IPS-15b (cell line): ENCODE measurements around the gene CEP76.
A peak's percentile ranks its signal among the peaks of the same experiment; 100 is the strongest.

Source experiments
- H3K27me3 ChIP-seq: one replicate; pipeline ENCODE4 v1.6.1; 2013; ENCODE audit warnings: low read length; ENCODE audit not compliant: control insufficient read depth, insufficient read depth
- H3K36me3 ChIP-seq: one replicate; pipeline ENCODE4 v1.6.1; 2013; ENCODE audit warnings: low read length; ENCODE audit not compliant: control insufficient read depth, insufficient read depth
- H3K4me1 ChIP-seq: one replicate; pipeline ENCODE4 v1.6.1; 2013; ENCODE audit warnings: mild to moderate bottlenecking, low read length; ENCODE audit not compliant: control insufficient read depth, insufficient read depth
- H3K4me3 ChIP-seq: one replicate; pipeline ENCODE4 v1.5.1; 2013; ENCODE audit warnings: low read depth, low read length
- H3K9ac ChIP-seq: one replicate; pipeline ENCODE4 v1.6.1; 2013; ENCODE audit warnings: low read depth, mild to moderate bottlenecking, low read length
- H3K9me3 ChIP-seq: one replicate; pipeline ENCODE4 v1.6.1; 2013; ENCODE audit warnings: mild to moderate bottlenecking, low read length; ENCODE audit not compliant: control insufficient read depth, insufficient read depth

CEP76 gene

DNA sequence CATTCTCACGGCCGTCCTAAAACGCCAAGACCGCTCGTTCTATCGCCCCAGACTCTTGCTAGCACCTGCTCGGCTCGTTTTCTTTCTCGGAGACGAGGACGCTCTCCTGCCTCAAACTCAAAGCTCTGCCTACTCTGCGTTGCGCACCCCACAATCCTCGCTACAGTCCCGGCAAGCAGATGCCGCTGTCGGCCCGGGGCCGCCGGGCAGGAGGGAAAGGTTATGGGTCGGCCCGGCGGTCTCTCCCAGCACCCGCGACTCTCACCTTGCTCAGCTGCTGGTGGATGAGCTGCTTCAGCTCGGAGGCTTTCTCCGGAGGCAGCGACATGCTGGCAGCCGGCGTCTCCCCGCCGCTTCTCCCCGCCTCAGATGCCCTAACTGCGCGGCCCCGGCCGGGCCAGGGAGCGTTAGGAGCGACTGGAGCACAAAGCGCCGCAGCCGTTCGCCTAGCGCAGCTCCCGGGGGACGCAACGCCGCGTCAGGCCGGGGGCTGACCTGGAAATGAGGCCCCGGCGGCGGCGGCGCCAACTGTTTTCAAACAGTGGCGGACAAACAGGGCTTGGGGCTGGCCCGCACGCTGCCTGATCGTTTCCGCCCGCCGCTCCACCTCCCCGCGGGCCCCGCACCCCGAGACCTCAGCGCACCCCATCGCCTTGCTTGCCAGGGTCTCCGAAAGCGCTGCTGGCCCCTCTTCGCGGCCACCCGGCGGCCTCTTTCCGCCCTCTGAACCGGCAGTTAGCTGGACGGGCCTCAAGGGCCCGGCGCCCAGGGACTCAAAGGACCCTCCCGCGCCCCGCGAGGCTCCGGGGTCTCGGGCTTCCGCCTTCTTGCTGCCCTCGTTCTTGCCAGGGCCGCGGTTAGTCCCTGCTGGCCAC, at the start of gene CEP76, which contains the start of gene PSMG2:
TSS of gene CEP76 (minus strand) at position 503 of the 875 bp plus-strand sequence. CDS start at position 328, 175 bp downstream.
TSS of gene PSMG2 (plus strand) at position 822 of the 875 bp plus-strand sequence. CDS start 66 bp downstream, outside the sequence.
- no peaks in the 10 kb centered on the region for H3K27me3 ChIP-seq
- peaks cover 7% of the 10 kb centered on the region for H3K4me1 ChIP-seq
- peak within 1 kb of the TSS; percentile 96 for H3K4me3 ChIP-seq
- no peaks in the 10 kb centered on the region for H3K9me3 ChIP-seq
- peaks cover 2% of the 10 kb centered on the region for H3K36me3 ChIP-seq
- H3K9ac ChIP-seq = peak within 1 kb of the TSS; percentile 98

DNA sequence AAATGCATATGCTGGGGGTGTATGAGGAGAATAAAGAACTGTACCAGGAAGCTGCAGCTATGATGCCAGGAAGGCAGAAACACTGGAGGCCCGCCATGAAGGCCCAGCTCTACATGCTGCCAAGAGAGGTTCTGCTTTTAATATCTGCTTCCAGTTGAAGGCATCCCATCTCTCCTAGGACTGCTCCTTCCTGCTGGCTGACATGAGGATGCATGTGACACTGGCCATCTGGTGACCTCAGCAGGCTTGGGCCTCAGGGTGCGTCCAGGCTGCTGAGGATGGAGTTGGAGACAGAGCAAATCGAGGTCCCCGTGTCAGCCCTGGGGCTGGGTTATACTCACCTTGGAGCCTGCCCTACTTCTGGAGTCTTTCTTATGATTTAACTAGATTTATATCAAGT, 49.4 kb upstream of the CEP76 start:
- Histone ChIP-seq H3K9me3 (no peaks in the 10 kb centered on the region), H3K4me1 (no peaks in the 10 kb centered on the region), H3K36me3 (peaks cover 2% of the 10 kb centered on the region), H3K4me3 (no peak overlapping the region), H3K27me3 (no peaks in the 10 kb centered on the region), H3K9ac (no peak overlapping the region)

GRCh38 chr18:12751503-12751884, 49.0 kb upstream of the CEP76 start:
- H3K36me3 ChIP-seq = peaks cover 2% of the 10 kb centered on the region
- no peak overlapping the region for H3K9ac ChIP-seq
- H3K9me3 ChIP-seq = no peaks in the 10 kb centered on the region
- H3K4me1 ChIP-seq = no peaks in the 10 kb centered on the region
- H3K27me3 ChIP-seq = no peaks in the 10 kb centered on the region
- no peak overlapping the region for H3K4me3 ChIP-seq

- Histone ChIP-seq H3K36me3 (peaks cover 2% of the 10 kb centered on the region), H3K27me3 (no peaks in the 10 kb centered on the region), H3K4me3 (no peak overlapping the region), H3K4me1 (no peaks in the 10 kb centered on the region), H3K9ac (no peak overlapping the region), H3K9me3 (no peaks in the 10 kb centered on the region)
These were observed 48.4 kb upstream of the CEP76 start for GRCh38 chr18:12750715-12751502.

DNA sequence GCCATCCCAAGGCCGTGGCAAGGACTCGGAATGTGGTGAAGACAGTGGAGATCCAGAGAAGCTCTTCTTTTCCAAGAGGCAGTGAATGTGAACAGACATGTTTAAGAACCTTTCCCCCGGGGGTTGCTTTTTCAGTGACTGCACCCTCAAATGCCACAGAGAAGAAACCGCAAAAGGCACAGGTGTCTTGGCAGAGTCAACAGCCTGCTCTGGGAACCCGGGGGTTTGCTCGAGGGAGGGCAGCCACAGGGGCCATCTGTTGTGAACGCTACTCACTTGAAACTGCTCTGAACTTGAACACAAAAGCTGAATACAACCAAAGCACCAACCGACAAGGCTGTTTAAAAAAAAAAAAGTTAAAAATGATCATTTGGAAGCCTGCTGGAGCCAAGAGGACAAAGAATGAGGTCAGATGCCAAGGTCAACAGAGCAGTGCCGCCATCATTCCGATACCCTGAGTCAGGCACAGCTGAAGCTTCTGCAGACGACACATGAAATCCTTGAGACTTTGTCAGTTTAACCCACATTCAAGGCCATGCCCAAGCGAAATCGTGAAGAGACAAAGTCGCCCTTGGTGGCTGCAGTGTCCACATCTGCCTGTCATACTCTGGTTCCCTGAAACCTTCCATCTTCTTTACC, 47.7 kb upstream of the CEP76 start:
- Histone ChIP-seq H3K9me3 (no peaks in the 10 kb centered on the region), H3K36me3 (peaks cover 2% of the 10 kb centered on the region), H3K27me3 (no peaks in the 10 kb centered on the region), H3K9ac (no peak overlapping the region), H3K4me3 (no peak overlapping the region), H3K4me1 (no peaks in the 10 kb centered on the region)

DNA sequence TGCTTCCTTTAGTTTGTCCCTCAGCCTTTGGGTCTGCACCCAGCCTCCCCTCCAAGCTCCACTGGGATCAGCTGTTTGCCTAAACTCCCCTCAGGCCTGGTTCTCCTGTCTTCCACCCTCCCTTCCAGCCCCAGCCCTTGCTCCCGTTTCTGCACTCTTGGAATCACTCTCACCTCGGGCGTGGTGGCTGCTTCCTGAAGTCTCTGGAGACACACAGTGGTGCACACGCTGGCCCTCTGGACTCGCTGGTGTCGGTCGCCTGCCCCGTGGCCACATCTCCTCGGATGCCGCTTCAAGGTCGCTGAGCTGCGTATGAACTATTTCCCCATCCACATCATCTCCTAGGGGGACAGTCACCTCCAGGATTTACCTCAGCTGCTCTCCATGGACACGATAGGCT, 46.6 kb upstream of the CEP76 start:
- H3K9ac ChIP-seq = no peak overlapping the region
- no peaks in the 10 kb centered on the region for H3K9me3 ChIP-seq
- no peak overlapping the region for H3K4me3 ChIP-seq
- H3K27me3 ChIP-seq = no peaks in the 10 kb centered on the region
- H3K4me1 ChIP-seq = no peaks in the 10 kb centered on the region
- peaks cover 2% of the 10 kb centered on the region for H3K36me3 ChIP-seq

DNA sequence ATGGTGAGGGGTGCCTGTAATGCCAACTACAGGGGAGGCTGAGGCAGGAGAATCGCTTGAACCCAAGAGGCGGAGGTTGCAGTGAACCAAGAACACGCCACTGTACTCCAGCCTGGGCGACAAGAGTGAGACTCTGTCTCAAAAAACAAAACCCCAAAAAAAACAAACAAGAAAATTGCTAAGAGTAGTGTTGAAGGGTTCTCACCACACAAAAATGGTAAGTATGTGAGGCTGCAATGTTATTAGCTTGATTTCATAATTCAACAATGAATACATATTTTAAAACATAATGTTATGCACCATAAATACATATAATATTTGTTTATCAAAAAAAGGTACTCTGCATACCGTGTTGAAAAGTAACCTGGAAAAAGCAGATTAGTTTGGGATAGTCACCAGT, 46.1 kb upstream of the CEP76 start:
- Histone ChIP-seq H3K4me1 (no peaks in the 10 kb centered on the region), H3K27me3 (no peaks in the 10 kb centered on the region), H3K36me3 (peaks cover 2% of the 10 kb centered on the region), H3K9ac (no peak overlapping the region), H3K4me3 (no peak overlapping the region), H3K9me3 (no peaks in the 10 kb centered on the region)

GRCh38 chr18:12747530-12748315, 45.2 kb upstream of the CEP76 start:
- H3K27me3 ChIP-seq = no peaks in the 10 kb centered on the region
- no peaks in the 10 kb centered on the region for H3K9me3 ChIP-seq
- H3K4me3 ChIP-seq = no peak overlapping the region
- peaks cover 2% of the 10 kb centered on the region for H3K36me3 ChIP-seq
- no peak overlapping the region for H3K9ac ChIP-seq
- H3K4me1 ChIP-seq = no peaks in the 10 kb centered on the region

GRCh38 chr18:12745095-12745795, 42.7 kb upstream of the CEP76 start:
- H3K4me3 ChIP-seq = no peak overlapping the region
- peaks cover 2% of the 10 kb centered on the region for H3K36me3 ChIP-seq
- no peaks in the 10 kb centered on the region for H3K27me3 ChIP-seq
- H3K9ac ChIP-seq = no peak overlapping the region
- no peaks in the 10 kb centered on the region for H3K4me1 ChIP-seq
- no peaks in the 10 kb centered on the region for H3K9me3 ChIP-seq

DNA sequence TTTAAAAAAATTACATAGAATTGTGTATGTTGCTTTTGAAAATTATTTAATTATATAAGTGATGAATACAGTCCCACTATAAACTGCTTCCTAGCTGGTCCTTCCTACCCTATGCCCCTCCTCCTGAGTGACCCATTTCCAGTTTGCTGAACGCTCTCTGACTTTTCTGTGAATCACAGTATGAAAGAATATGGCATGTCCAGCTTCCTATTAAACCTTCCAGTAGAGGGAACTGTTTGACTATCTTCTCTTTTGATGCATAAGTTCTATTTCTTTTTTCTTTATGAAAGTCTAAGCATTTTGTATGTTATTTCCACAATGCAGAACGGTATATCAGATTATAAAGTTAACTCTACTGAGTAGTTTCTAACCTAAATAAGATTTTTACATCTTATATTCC, 41.6 kb upstream of the CEP76 start:
- H3K4me3 ChIP-seq = no peak overlapping the region
- no peaks in the 10 kb centered on the region for H3K27me3 ChIP-seq
- H3K4me1 ChIP-seq = no peaks in the 10 kb centered on the region
- H3K9me3 ChIP-seq = no peaks in the 10 kb centered on the region
- H3K9ac ChIP-seq = no peak overlapping the region
- H3K36me3 ChIP-seq = peaks cover 2% of the 10 kb centered on the region
